HG02571 (cell line): ENCODE data around the gene FXYD3.

ENCODE experiments used
- ATAC-seq: cut with Tn5 transposase; IDR thresholded peaks from one replicate; pipeline ENCODE4 v1.9.1; 2021; ENCODE audit warnings: mild to moderate bottlenecking, moderate library complexity; ENCODE audit not compliant: unreplicated experiment

FXYD3 gene, protein sequence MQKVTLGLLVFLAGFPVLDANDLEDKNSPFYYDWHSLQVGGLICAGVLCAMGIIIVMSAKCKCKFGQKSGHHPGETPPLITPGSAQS

DNA sequence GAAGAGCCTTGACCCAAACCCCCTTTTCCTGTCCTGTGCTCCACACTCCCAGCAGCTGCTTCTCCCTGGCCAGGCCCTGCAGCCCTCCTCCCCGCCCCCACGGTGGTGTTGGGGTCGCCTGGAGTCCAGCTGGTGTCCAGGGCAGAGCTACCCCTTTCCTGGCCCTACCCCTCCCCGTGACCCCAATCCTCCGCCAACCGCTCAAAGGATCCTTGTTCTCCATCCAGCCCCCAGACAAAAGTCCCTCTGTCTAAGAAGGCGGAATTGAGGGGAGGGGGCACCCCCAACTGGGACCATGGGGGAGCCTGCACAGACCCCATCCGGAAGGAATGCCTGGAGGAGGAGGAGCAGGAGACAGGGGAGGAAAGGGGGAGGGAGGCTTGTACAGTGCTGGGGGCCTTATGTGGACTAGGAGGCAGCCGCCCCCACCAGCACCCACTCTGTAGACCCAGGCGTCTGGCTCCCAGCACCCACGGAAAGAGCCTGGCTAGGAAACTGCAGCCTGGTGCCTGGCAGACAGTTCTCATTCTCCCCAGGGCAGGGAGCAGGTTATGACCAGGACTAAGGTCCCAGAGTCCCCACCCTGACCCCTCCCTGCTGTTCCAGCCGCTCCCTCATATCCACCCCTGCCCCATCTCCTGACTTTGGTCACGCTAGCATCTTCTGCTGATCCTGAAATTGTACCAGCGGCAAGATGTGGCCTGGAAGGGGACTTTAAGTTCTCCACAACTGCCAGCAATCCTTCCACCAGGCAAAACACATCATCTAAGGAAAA lies at the start of gene FXYD3:
TSS of gene FXYD3 (plus strand) at position 647 of the 775 bp plus-strand sequence. CDS start 3,554 bp downstream, outside the sequence.
- no peak for ATAC-seq

- no peak for ATAC-seq
These were observed 49.5 kb upstream of the FXYD3 start for GRCh38 chr19:35066121-35066520.

- ATAC-seq, result peak; percentile 66
These were observed 48.7 kb upstream of the FXYD3 start for GRCh38 chr19:35066691-35067563.

- ATAC-seq, result no peak
These were observed 46.5 kb upstream of the FXYD3 start for GRCh38 chr19:35068941-35069634.

- ATAC-seq, result no peak
These were observed 45.9 kb upstream of the FXYD3 start for GRCh38 chr19:35069696-35070095.

GRCh38 chr19:35070471-35070870 lies 45.2 kb upstream of the FXYD3 start:
- no peak for ATAC-seq

GRCh38 chr19:35073516-35073915 lies 42.1 kb upstream of the FXYD3 start:
- no peak for ATAC-seq

GRCh38 chr19:35073941-35074340 lies 41.7 kb upstream of the FXYD3 start:
- ATAC-seq, result no peak

DNA sequence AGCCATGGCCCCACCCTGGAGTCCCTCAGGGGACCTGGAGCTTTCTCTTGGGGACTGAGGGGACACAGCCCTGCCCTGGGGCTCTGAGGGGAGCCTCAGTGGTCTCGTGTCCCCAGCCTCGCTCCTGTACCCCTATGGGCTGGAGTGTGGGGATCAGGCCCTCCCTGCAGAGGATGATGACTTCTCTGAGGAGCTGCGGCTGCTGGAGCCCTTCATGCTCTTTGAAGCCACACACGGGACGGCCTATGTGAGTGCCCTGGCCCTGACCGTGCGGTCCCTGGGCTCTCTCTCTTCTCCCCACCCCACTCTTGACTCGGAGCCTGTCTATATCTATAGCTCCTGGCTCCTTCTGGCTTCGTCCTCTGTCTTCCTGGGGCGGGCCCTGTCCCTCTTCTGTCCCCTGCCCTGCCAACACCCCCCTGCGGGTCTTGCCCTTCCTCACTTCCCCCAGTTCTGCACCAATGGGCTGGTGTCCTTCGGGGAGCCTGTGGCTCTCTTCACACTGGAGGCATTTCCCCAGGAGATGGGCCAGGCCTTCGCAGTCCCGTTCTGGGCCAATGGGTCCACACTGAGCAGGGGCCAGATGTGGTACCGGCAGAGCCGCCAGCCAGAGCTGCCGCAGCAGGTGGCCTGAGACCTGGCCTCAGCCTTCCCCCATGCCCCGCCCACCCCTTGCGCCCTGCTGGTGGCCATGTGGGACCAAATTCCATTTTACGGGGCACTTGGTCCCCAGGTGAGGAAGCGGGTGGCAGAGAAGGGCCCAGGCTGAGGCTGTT lies 41.0 kb upstream of the FXYD3 start:
- ATAC-seq, result no peak

GRCh38 chr19:35075202-35076025 lies 40.2 kb upstream of the FXYD3 start:
- no peak for ATAC-seq

GRCh38 chr19:35076026-35076370 lies 39.6 kb upstream of the FXYD3 start:
- no peak for ATAC-seq

DNA sequence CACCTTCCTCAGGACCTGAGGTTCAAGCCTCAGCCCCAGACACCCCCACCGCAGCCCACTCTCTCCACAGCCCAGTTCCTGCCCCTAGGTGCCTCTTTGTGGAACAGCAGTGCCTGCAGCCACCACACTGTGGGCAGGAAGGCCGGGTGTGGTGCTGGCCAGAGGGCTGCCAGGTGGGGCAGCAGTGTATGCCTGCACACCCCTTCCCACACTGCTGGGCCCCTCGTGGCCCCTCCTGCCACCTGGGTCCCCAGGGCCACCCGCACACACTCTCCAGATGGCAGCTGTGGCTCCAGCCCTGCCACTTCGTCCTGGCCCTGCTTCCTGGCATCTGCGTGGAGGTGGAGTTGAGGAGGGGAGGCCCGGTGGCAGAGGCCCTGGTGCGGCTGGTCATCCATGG lies 39.0 kb upstream of the FXYD3 start:
- ATAC-seq, result no peak

DNA sequence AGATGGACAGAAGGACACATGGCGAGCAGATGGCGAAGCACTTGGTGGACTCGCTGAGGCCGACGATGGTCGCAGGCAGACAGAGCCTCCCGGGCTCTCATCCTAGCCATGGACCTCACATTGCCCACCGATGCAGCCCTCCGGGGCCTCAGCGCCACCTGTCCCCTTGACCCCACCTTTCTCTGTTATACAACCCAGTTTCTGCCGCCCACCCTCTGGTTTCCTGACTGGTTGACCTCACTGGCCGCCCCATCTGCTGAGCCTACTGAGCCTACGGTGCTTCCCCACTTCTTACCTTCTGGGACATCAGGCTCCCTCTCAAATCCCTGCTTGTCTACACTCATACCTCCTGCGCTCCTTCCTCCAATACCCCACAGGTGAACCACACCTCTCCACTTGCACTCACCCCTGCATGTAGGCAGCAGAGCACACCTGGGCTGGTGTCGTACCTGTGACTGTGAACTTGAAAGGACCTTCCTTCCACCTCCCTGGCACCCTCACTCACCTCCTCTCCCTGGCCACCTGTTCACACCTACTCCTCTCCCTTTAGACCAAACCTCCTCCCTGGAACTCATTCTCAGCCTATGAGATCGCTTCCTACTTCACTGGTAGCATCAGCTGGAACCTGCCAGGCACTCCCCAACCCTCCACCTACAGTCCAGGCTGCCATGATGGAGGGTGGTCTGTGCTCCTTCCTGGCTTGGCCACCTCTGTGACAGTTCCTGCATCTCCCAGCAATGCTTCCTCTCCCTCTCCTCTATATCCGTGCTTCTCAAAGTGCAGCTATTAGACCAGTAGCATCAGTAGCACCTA lies 38.0 kb upstream of the FXYD3 start:
- ATAC-seq, result no peak

DNA sequence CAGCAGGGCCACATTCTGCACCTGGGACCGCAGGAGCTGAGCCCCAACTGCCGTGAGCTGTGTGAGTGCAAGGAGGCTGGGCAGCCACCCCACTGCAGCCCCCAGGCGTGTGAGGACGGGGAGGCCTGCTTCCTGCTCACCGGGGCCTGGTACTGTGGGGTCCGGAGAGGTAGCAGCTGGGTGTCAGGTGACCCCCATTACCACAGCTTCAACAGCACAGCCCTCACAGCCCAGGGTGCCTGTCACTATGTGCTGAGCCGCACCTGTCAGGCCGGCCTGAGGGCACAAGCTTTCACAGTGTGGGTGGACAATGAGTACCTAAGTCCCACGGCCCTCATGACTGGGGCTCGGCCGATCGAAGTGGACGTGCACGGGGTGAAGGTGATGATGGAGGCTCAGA lies 35.8 kb upstream of the FXYD3 start:
- no peak for ATAC-seq

- no peak for ATAC-seq
These were observed 34.9 kb upstream of the FXYD3 start for GRCh38 chr19:35080613-35081170.

DNA sequence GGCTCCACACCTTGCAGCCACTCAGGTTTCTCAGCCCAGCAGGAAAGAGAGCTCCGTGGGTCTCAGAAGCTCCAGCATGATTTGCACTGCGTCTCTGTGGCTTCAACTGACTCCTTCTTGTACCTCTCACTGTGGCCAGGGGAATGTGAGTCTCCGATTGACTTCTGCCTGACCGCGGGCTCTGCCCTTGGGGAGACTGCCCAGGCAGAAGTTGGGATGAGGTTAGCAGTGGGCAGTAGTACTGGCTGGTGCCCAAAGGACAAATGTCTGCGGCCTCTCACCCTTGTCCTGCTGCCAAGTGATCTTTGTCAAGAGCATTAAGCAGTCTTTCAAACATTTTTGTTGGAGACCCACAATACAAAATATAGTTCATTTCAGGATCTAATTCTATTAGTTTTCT lies 34.4 kb upstream of the FXYD3 start:
- ATAC-seq, result no peak

DNA sequence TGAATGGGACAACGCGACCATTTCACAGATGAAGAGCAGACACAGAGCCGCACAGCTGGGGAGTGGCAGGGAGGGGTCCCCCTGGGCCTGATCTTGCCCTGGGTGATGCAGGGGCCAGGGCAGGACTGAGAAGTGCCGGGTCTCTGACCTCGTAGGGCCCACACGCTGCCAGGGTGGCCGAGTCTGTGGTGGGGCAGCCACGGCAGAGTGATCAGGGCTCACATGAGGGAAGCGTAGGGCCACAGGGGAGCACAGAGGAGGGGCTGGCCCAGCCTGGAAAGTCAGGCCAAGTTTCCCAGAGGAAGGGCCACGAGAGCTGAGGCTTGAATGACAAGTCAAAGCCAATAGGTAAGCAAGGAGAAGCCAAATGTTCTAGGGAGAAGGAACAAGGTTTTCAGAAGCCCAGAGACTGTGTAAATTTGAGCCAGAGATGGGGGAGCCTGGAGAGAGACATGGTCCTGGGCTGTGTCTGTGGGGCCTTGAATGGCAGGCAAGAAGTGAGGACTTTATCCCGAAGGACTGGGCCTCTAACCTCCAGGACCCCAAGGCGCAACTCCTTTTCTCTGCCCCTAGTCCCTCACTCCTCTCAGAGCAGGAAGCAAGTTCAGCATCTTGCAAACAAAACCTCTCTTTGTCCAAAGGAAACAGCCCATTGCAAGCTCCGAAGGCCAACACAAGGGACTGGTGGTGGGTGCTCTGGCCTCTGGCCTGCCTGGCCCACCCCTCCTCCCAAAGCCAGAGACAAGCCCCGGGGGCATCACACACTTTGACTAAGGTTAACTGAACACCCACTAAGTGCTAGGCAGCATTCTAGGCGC lies 31.7 kb upstream of the FXYD3 start:
- ATAC-seq, result no peak

- no peak for ATAC-seq
These were observed 31.2 kb upstream of the FXYD3 start for GRCh38 chr19:35084509-35084762.
